Measurements from ENCODE around the gene RBM12. TPM values are rescaled to one million over a fixed set of nuclear protein-coding genes. Genes with fewer than 3 reads are reported as not detected.

The RBM12 gene
- total RNA-seq, 1 donor, result 56.1 TPM

DNA sequence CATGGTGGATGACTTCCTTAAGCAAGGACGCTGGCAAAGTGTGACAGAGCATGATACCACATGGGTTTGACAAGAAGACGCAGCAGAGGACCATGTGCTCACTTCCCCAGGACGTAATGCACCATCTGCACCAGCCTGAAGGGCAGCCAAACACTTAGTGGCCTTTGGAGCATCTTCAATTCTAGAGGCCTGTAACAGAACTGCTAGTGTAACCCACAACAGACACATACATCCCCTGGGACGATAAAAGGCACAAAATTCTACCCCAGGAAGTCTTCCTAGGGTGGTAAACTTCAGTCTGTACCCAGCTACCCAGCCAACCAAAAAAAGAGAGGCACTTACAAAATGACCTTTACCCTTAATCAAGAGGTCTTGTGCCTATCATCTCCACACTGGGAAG, 9.2 kb upstream of the RBM12 start:
- DNase-seq (ENCODE audit: low read depth), result no peak
- H3K4me3 ChIP-seq (ENCODE audit: low read depth, low read length), result no peak overlapping the region
- TF ChIP-seq, protein P1, sequence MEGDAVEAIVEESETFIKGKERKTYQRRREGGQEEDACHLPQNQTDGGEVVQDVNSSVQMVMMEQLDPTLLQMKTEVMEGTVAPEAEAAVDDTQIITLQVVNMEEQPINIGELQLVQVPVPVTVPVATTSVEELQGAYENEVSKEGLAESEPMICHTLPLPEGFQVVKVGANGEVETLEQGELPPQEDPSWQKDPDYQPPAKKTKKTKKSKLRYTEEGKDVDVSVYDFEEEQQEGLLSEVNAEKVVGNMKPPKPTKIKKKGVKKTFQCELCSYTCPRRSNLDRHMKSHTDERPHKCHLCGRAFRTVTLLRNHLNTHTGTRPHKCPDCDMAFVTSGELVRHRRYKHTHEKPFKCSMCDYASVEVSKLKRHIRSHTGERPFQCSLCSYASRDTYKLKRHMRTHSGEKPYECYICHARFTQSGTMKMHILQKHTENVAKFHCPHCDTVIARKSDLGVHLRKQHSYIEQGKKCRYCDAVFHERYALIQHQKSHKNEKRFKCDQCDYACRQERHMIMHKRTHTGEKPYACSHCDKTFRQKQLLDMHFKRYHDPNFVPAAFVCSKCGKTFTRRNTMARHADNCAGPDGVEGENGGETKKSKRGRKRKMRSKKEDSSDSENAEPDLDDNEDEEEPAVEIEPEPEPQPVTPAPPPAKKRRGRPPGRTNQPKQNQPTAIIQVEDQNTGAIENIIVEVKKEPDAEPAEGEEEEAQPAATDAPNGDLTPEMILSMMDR (IDR thresholded peaks at IDR 0.05; ENCODE audit: insufficient read depth, low read depth, low read length), result no peak

DNA sequence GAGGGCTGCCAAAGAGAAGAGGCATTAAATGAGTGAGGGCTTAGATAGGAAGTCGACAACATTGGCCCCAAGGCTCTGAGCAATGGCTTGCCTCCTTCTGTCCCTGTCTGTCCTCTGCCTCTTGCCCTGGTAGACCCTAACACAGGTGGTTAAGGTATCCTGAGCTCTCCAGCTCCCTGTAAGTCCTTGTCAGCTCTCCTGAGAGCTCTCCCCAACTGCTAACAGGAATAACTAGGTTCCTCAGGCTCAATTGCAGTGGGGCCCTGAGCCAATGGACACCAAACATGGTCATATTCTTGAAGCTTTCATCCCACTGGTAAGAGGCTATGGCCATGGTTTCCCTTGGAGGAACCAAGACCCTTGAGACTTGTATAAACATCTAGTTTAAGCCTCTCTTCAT, 5.0 kb upstream of the RBM12 start:
- DNase-seq (ENCODE audit: low read depth), result no peak
- TF ChIP-seq, protein P1 (IDR thresholded peaks at IDR 0.05; ENCODE audit: insufficient read depth, low read depth, low read length), result no peak
- no peak overlapping the region for H3K4me3 ChIP-seq (ENCODE audit: low read depth, low read length)

DNA sequence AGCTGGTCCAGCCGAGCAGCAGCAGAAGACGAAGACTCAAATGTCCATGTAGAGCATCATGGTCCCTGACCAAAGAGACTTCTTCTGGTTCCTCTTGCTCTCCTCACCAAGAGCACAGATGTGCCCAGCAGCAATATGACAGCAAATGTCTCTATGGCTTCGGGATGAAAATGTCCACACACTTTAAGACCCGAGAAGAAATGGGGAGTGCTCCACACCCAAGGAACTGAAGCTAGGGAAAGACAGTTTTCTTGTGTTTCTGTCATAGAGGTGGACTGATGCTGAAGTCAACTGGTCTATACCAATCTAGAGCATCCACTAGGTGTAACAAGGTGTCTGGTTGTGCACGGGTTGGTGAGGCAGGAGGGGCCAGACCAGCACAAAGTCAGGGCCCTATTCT, 4.5 kb upstream of the RBM12 start:
- no peak for DNase-seq (ENCODE audit: low read depth)
- TF ChIP-seq, protein P1 (IDR thresholded peaks at IDR 0.05; ENCODE audit: insufficient read depth, low read depth, low read length), result no peak

DNA sequence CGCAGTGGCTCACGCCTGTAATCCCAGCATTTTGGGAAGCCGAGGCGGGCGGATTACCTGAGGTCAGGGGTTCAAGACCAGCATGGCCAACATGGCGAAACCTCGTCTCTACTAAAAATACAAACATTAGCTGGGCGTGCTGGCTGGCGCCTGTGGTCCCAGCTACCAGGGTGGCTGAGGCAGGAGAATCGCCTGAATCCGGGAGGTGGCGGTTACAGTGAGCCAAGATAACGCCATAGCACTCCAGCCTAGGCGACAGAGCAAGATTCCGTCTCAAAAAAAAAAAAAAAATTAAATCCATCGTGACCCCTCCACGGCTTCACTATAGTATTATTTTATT, 1.2 kb upstream of the RBM12 start:
- TF ChIP-seq, protein P1 (IDR thresholded peaks at IDR 0.05; ENCODE audit: insufficient read depth, low read depth, low read length), result no peak
- no peak for DNase-seq (ENCODE audit: low read depth)
- no peak overlapping the region for H3K4me3 ChIP-seq (ENCODE audit: low read depth, low read length)

More for the DNA sequence above, 4.5 kb upstream of the RBM12 start:
- H3K4me3 ChIP-seq (ENCODE audit: low read depth, low read length), result no peak overlapping the region

DNA sequence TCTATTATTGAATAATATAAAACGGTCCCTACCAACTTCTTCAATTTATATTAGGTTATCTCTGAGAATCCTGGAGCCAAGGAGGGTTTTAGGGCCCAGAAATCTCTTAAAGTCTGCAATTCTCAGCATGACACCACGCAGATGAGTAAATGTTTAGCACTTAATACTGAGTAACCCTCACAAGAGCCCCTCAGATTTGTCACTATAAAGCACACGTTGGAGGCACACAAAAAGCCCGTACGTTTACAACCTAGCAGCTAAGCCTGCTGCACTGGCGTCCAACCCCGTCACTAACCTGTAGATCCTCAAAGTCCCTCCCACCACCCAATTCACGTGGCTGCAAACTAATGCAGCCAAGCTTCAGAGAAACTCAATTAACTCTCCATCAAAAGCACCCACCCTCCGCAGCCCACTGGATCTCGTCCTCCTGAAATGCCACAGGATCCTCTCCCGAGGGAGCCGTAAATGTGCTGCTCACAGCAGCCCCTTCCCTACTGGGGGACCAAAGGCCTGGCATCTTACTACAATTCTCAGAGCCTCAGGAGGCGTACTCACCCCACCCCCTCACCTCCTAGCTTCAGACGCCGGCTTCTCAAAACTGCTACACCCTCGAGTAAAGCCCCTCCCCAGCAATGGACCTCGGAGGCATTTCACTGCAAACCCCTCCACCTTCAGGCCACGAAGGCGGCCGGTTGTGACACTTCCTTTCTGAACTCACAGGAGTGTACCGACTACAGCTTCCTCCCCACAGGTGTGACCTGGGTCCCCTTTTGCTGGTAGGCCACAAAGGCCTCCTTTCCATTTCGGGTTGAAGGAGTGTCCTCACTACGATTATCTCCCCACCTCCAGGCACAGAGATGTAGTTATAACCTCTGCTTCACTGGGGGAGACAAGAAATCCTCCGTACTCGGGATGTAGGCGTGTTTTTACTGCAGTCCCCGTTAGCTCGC, 909 bp downstream of the RBM12 start:
- H3K4me3 ChIP-seq (ENCODE audit: low read depth, low read length), result peak overlapping the region; percentile 96
- DNase-seq (ENCODE audit: low read depth), result peak; percentile 44
- TF ChIP-seq, protein P1 (IDR thresholded peaks at IDR 0.05; ENCODE audit: insufficient read depth, low read depth, low read length), result no peak

DNA sequence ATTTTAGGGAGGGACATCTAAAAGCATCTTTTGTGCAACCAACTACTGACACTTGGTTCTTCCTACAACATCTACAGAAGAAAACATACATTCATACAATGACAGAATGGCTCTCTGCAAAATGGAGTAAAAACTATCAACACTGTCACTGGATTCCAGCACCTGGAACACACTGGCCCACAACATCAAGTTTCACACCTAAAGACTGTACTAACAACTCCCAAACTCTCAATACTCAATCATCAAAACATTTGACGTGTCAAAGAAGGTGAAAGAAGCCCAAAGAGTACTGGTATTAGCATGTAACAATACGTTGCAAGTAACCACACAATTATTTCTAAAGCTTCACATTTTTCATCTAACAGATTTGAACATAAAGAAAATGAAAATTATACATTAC, 2.1 kb downstream of the RBM12 start:
- TF ChIP-seq, protein P1 (IDR thresholded peaks at IDR 0.05; ENCODE audit: insufficient read depth, low read depth, low read length), result no peak
- H3K4me3 ChIP-seq (ENCODE audit: low read depth, low read length), result peak overlapping the region; percentile 96
- DNase-seq (ENCODE audit: low read depth), result no peak

Measured in fibroblast of villous mesenchyme (primary cell).